ENCODE results near the gene SEMA4F. TPM values are rescaled to one million over a fixed set of nuclear protein-coding genes. Genes with fewer than 3 reads are reported as not detected.

Gene SEMA4F
- total and polyA plus RNA-seq, 2 donors (not counting 1 experiment from before 2014, with no cell fraction given), result 5.9 to 9.4 TPM

- DNase-seq (ENCODE audit: low read depth in 2 of 2), result no peak
- H3K9me3 ChIP-seq (ENCODE audit: control insufficient read depth, insufficient read depth, low read depth, low read length), result no peaks in the 10 kb centered on the region
- no peaks in the 10 kb centered on the region for H4K20me1 ChIP-seq (ENCODE audit: control insufficient read depth, extremely low read depth, insufficient read depth, low read length)
- H3K79me2 ChIP-seq (ENCODE audit: control insufficient read depth, insufficient read depth, low read length), result no peaks in the 10 kb centered on the region
- H3K27ac ChIP-seq (ENCODE audit: insufficient read depth, low read length), result no peak overlapping the region
- H3K27me3 ChIP-seq (ENCODE audit: control insufficient read depth, insufficient read depth, low read length), result peaks cover 30% of the 10 kb centered on the region
- no peaks in the 10 kb centered on the region for H3K36me3 ChIP-seq (ENCODE audit: control insufficient read depth, insufficient read depth, low read length)
- no peak overlapping the region for H2AFZ ChIP-seq (ENCODE audit: low read length)
- no peak overlapping the region for H3K4me2 ChIP-seq (ENCODE audit: extremely low read depth, insufficient read depth, low read length)
- TF ChIP-seq CTCF (conservative IDR thresholded peaks at IDR 0.05 in 1 of 2, IDR thresholded peaks at IDR 0.05 in 1 of 2; ENCODE audit: low read depth in 1 of 2, low read length in 2 of 2) (no peak), EZH2 (IDR thresholded peaks at IDR 0.05; ENCODE audit: low read length, missing control alignments) (no peak)
- no peaks in the 10 kb centered on the region for H3K4me1 ChIP-seq (ENCODE audit: control insufficient read depth, extremely low read depth, insufficient read depth, low read length)
- no peak overlapping the region for H3K4me3 ChIP-seq (replicated peaks in 1 of 4; ENCODE audit: control extremely low read depth in 1 of 4, insufficient read depth in 1 of 4, low read depth in 3 of 4, low read length in 4 of 4)
- H3K9ac ChIP-seq (ENCODE audit: insufficient read depth, low read length), result no peak overlapping the region
Observed at GRCh38 chr2:74617122-74617521, 36.9 kb upstream of the SEMA4F start.

- Histone ChIP-seq H3K4me1 (ENCODE audit: control insufficient read depth, extremely low read depth, insufficient read depth, low read length) (no peaks in the 10 kb centered on the region), H4K20me1 (ENCODE audit: control insufficient read depth, extremely low read depth, insufficient read depth, low read length) (no peaks in the 10 kb centered on the region), H3K79me2 (ENCODE audit: control insufficient read depth, insufficient read depth, low read length) (no peaks in the 10 kb centered on the region), H3K9me3 (ENCODE audit: control insufficient read depth, insufficient read depth, low read depth, low read length) (no peaks in the 10 kb centered on the region), H3K4me3 (replicated peaks in 1 of 4; ENCODE audit: control extremely low read depth in 1 of 4, insufficient read depth in 1 of 4, low read depth in 3 of 4, low read length in 4 of 4) (no peak overlapping the region), H3K9ac (ENCODE audit: insufficient read depth, low read length) (no peak overlapping the region), H3K4me2 (ENCODE audit: extremely low read depth, insufficient read depth, low read length) (no peak overlapping the region), H3K27ac (ENCODE audit: insufficient read depth, low read length) (no peak overlapping the region), H3K27me3 (ENCODE audit: control insufficient read depth, insufficient read depth, low read length) (peaks cover 25% of the 10 kb centered on the region), H2AFZ (ENCODE audit: low read length) (no peak overlapping the region), H3K36me3 (ENCODE audit: control insufficient read depth, insufficient read depth, low read length) (no peaks in the 10 kb centered on the region)
- no peak for DNase-seq (ENCODE audit: low read depth in 2 of 2)
- TF ChIP-seq EZH2 (IDR thresholded peaks at IDR 0.05; ENCODE audit: low read length, missing control alignments) (no peak), CTCF (conservative IDR thresholded peaks at IDR 0.05 in 1 of 2, IDR thresholded peaks at IDR 0.05 in 1 of 2; ENCODE audit: low read depth in 1 of 2, low read length in 2 of 2) (no peak)
Observed at GRCh38 chr2:74618410-74619083, 35.5 kb upstream of the SEMA4F start.

- no peaks in the 10 kb centered on the region for H3K9me3 ChIP-seq (ENCODE audit: control insufficient read depth, insufficient read depth, low read depth, low read length)
- no peaks in the 10 kb centered on the region for H3K79me2 ChIP-seq (ENCODE audit: control insufficient read depth, insufficient read depth, low read length)
- no peak overlapping the region for H3K9ac ChIP-seq (ENCODE audit: insufficient read depth, low read length)
- no peak overlapping the region for H3K4me3 ChIP-seq (replicated peaks in 1 of 4; ENCODE audit: control extremely low read depth in 1 of 4, insufficient read depth in 1 of 4, low read depth in 3 of 4, low read length in 4 of 4)
- no peaks in the 10 kb centered on the region for H3K4me1 ChIP-seq (ENCODE audit: control insufficient read depth, extremely low read depth, insufficient read depth, low read length)
- H2AFZ ChIP-seq (ENCODE audit: low read length), result no peak overlapping the region
- DNase-seq (ENCODE audit: low read depth in 2 of 2), result no peak
- TF ChIP-seq CTCF (conservative IDR thresholded peaks at IDR 0.05 in 1 of 2, IDR thresholded peaks at IDR 0.05 in 1 of 2; ENCODE audit: low read depth in 1 of 2, low read length in 2 of 2) (no peak), EZH2 (IDR thresholded peaks at IDR 0.05; ENCODE audit: low read length, missing control alignments) (no peak)
- no peak overlapping the region for H3K27ac ChIP-seq (ENCODE audit: insufficient read depth, low read length)
- no peaks in the 10 kb centered on the region for H4K20me1 ChIP-seq (ENCODE audit: control insufficient read depth, extremely low read depth, insufficient read depth, low read length)
- no peak overlapping the region for H3K4me2 ChIP-seq (ENCODE audit: extremely low read depth, insufficient read depth, low read length)
- H3K36me3 ChIP-seq (ENCODE audit: control insufficient read depth, insufficient read depth, low read length), result no peaks in the 10 kb centered on the region
- peaks cover 20% of the 10 kb centered on the region for H3K27me3 ChIP-seq (ENCODE audit: control insufficient read depth, insufficient read depth, low read length)
Observed at GRCh38 chr2:74619651-74620297, 34.3 kb upstream of the SEMA4F start.

Measured in fibroblast of lung (primary cell).